ENCODE results near the gene BCL2. TPM values are rescaled to one million over a fixed set of nuclear protein-coding genes. Genes with fewer than 3 reads are reported as not detected.
A peak's percentile ranks its signal among the peaks of the same experiment; 100 is the strongest.

BCL2 gene
- polyA plus RNA-seq, 5 donors, result 8.8 to 12.6 (median 11.5) TPM

- DNase-seq, result no peak
These were observed 58.5 kb downstream of the BCL2 start for GRCh38 chr18:63261029-63261428.

GRCh38 chr18:63260380-63260754 lies 59.2 kb downstream of the BCL2 start:
- no peak for DNase-seq

- DNase-seq, result no peak
These were observed 59.8 kb downstream of the BCL2 start for GRCh38 chr18:63259567-63260379.

- DNase-seq, result no peak
These were observed 60.6 kb downstream of the BCL2 start for GRCh38 chr18:63258749-63259566.

- DNase-seq, result no peak
These were observed 62.1 kb downstream of the BCL2 start for GRCh38 chr18:63257453-63257852.

- DNase-seq, result no peak
These were observed 64.1 kb downstream of the BCL2 start for GRCh38 chr18:63255435-63255834.

- no peak for DNase-seq
These were observed 64.7 kb downstream of the BCL2 start for GRCh38 chr18:63254716-63255399.

- DNase-seq, result no peak
These were observed 65.9 kb downstream of the BCL2 start for GRCh38 chr18:63253428-63254372.

- no peak for DNase-seq
These were observed 66.6 kb downstream of the BCL2 start for GRCh38 chr18:63253014-63253413.

GRCh38 chr18:63249771-63250170 lies 69.8 kb downstream of the BCL2 start:
- peak; percentile 50 to 65 for DNase-seq

GRCh38 chr18:63247926-63248325 lies 71.6 kb downstream of the BCL2 start:
- no peak for DNase-seq

GRCh38 chr18:63247506-63247905 lies 72.1 kb downstream of the BCL2 start:
- DNase-seq, result no peak

- no peak for DNase-seq
These were observed 74.0 kb downstream of the BCL2 start for GRCh38 chr18:63245600-63245999.

GRCh38 chr18:63244607-63245006 lies 75.0 kb downstream of the BCL2 start:
- DNase-seq, result no peak

- DNase-seq, result no peak
These were observed 77.8 kb downstream of the BCL2 start for GRCh38 chr18:63241760-63242159.

- no peak for DNase-seq
These were observed 78.3 kb downstream of the BCL2 start for GRCh38 chr18:63241317-63241712.

- no peak for DNase-seq
These were observed 78.8 kb downstream of the BCL2 start for GRCh38 chr18:63240531-63241316.

- DNase-seq, result no peak
These were observed 80.9 kb downstream of the BCL2 start for GRCh38 chr18:63238693-63239075.

- peak; percentile 90 to 93 for DNase-seq
These were observed 81.5 kb downstream of the BCL2 start for GRCh38 chr18:63237881-63238692.
